GM23248 (cell line): Measurements from ENCODE around the gene PPDPF.

Experiments
- EZH2 ChIP-seq: fragments of 200-600 bp; sonication (generic); IDR thresholded peaks from 2 replicates; pipeline ENCODE4 v1.6.1; 2018; ENCODE audit warnings: antibody characterized with exemption, mild to moderate bottlenecking; ENCODE audit not compliant: insufficient read depth, poor library complexity, severe bottlenecking
- EZH2phosphoT487 ChIP-seq: fragments of 200-600 bp; sonication (generic); IDR thresholded peaks from 2 replicates; pipeline ENCODE4 v1.6.1; 2018; ENCODE audit warnings: antibody characterized with exemption, moderate library complexity, mild to moderate bottlenecking, low read depth; ENCODE audit not compliant: insufficient read depth

DNA sequence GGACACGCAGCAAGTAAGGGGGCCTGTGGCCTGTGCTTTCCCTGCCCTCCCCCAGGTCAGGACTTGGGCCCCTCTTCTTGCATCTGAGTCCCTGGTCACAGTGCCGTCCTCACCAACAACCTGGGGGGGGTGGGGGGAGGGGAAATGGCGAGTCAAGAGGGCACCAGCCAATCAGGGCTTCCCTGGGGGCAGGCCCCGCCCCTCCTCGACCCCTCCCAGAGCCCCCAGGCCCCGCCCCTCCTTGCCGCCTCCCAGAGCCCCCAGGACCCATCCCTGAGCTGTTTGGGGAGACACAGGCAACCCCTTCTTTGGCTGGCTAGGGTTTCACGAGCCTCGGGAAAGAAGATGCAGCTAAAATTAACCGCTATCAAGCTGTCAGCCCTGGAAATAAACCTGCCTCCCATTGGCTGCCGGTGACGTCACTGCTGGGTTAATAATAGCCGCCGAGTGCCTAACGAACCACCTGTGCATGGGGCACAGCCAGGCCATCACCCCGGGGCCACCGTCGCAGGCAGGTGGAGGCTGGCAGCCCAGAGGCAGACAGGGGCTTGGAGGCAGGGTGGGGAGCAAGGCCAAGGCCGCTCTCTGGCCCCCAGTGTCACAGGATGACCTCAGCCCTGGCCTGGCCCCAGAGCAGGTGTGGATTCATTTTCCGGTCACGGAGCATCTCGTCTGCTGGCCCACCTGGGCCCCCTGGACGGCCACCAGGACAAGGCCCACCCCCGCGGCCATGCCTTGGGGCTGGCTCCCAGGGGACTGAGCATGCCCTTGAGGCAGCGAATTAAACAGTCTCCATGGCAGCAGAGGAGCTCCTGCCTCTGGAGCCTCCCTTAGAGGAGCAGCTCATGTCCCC lies 18.5 kb upstream of the PPDPF start:
- no peak for TF ChIP-seq EZH2phosphoT487
- TF ChIP-seq EZH2 = no peak
